ENCODE measurements around the gene FAM169A. TPM values are rescaled to one million over a fixed set of nuclear protein-coding genes. Genes with fewer than 3 reads are reported as not detected.
"Not testable (repeated sequence)": the region's sequence is repeated elsewhere in the genome, so short reads cannot be mapped to it uniquely, and the experiment has no call there.

Gene FAM169A
- polyA plus RNA-seq, 4 donors: 0.73 to 2.2 TPM; not detected in 2

DNA sequence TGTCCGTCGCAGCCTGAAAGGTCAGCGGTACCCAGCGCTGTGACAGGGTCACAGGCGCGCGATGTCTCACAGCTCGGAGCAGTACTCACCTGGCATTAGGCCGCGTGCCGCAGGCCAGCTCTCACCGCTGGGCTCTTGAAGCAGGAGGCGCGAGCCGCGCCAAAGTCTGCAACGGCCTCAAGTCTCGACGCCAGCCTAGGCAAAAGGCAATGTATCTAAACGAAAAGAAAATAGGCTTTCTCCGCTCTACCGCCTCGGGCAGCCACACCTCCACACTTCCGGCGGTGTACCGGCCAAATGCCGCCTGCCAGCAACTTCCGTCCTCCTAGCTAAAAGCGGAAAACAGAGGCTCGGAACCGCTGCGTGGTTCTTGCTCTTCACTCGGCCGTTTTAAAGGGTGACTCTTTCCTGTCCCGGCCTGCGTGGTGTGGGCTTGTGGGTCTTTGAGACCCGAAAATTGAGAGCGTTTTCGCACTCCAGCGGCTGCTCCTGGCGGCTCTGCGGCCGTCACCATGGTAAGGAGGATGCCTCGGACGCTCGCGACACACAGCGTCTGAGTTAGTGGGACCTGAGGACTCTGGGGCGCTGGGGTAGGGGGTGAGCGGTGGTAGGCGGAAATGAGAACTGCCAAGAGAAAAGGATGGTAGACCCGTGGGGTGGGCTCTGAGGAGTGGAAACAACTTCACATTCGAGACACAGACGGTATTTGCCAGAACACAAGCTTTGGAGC is 99.2 kb downstream of the FAM169A start, which contains the start of the genes GFM2 and NSA2:
GFM2 (minus strand) TSS at position 269 of the 730 bp plus-strand sequence. CDS start 3,375 bp downstream, outside the sequence.
NSA2 (plus strand) TSS at position 401 of the 730 bp plus-strand sequence; CDS start at position 513, 112 bp downstream.
- H3K4me1 ChIP-seq (ENCODE audit: control insufficient read depth in 3 of 3, insufficient read depth in 2 of 3, low read depth in 1 of 3, low read length in 2 of 3): peaks cover 4 to 16% (median 12%) of the 10 kb centered on the region in 3 donors
- FAIRE-seq (no peak), DNase-seq (peak; percentile 94 to 97)
- H3K9me3 ChIP-seq (ENCODE audit: control insufficient read depth in 2 of 2, insufficient read depth in 1 of 2, low read depth in 1 of 2, low read length in 1 of 2): no peaks in the 10 kb centered on the region
- H3K36me3 ChIP-seq (ENCODE audit: control insufficient read depth in 3 of 3, insufficient read depth in 2 of 3, low read depth in 1 of 3, low read length in 3 of 3): peaks cover 0 to 13% (median 2%) of the 10 kb centered on the region in 3 donors
- whole genome bisulfite sequencing, 3 donors: 0% methylated on average over 54 of the region's 54 CpGs
- peak within 1 kb of the TSS; percentile 22 to 93 (median 72) for H3K27ac ChIP-seq (ENCODE audit: low read depth in 1 of 3, low read length in 2 of 3)
- H3K4me3 ChIP-seq (ENCODE audit: low read depth in 1 of 3, low read length in 3 of 3): peak within 1 kb of the TSS; percentile 68 to 86 (median 78)
- H3K27me3 ChIP-seq (ENCODE audit: control insufficient read depth in 3 of 3, insufficient read depth in 3 of 3, low read length in 3 of 3): no peaks in the 10 kb centered on the region

- peak overlapping the region in 2 of 3 donors; percentile 58 to 93 for H3K27ac ChIP-seq (ENCODE audit: low read depth in 1 of 3, low read length in 2 of 3)
- FAIRE-seq: no peak
Measured at GRCh38 chr5:74766418-74766848, 99.8 kb downstream of the FAM169A start.

GRCh38 chr5:74765929-74766328 is 100.3 kb downstream of the FAM169A start:
- Histone ChIP-seq H3K4me1 (ENCODE audit: control insufficient read depth in 3 of 3, insufficient read depth in 2 of 3, low read depth in 1 of 3, low read length in 2 of 3) (peaks cover 4 to 16% (median 12%) of the 10 kb centered on the region in 3 donors), H3K27me3 (ENCODE audit: control insufficient read depth in 3 of 3, insufficient read depth in 3 of 3, low read length in 3 of 3) (no peaks in the 10 kb centered on the region), H3K27ac (ENCODE audit: low read depth in 1 of 3, low read length in 2 of 3) (no peak overlapping the region), H3K9me3 (ENCODE audit: control insufficient read depth in 2 of 2, insufficient read depth in 1 of 2, low read depth in 1 of 2, low read length in 1 of 2) (no peaks in the 10 kb centered on the region), H3K4me3 (ENCODE audit: low read depth in 1 of 3, low read length in 3 of 3) (peak overlapping the region; percentile 28 to 86 (median 68)), H3K36me3 (ENCODE audit: control insufficient read depth in 3 of 3, insufficient read depth in 2 of 3, low read depth in 1 of 3, low read length in 3 of 3) (peaks cover 0 to 6% (median 2%) of the 10 kb centered on the region in 3 donors)
- DNase-seq: no peak
- 59 to 76% (median 66%) methylated on average over 27 of the region's 27 CpGs for WGBS, 3 donors
- FAIRE-seq: no peak

More at GRCh38 chr5:74766418-74766848, 99.8 kb downstream of the FAM169A start:
- Histone ChIP-seq H3K9me3 (ENCODE audit: control insufficient read depth in 2 of 2, insufficient read depth in 1 of 2, low read depth in 1 of 2, low read length in 1 of 2) (no peaks in the 10 kb centered on the region), H3K36me3 (ENCODE audit: control insufficient read depth in 3 of 3, insufficient read depth in 2 of 3, low read depth in 1 of 3, low read length in 3 of 3) (peaks cover 0 to 10% (median 2%) of the 10 kb centered on the region in 3 donors), H3K27me3 (ENCODE audit: control insufficient read depth in 3 of 3, insufficient read depth in 3 of 3, low read length in 3 of 3) (no peaks in the 10 kb centered on the region), H3K4me1 (ENCODE audit: control insufficient read depth in 3 of 3, insufficient read depth in 2 of 3, low read depth in 1 of 3, low read length in 2 of 3) (peaks cover 4 to 16% (median 12%) of the 10 kb centered on the region in 3 donors), H3K4me3 (ENCODE audit: low read depth in 1 of 3, low read length in 3 of 3) (peak overlapping the region; percentile 68 to 86 (median 78))
- DNase-seq: peak; percentile 48 to 59
- WGBS, 3 donors: 0 to 1% (median 0%) methylated on average over 10 of the region's 10 CpGs

DNA sequence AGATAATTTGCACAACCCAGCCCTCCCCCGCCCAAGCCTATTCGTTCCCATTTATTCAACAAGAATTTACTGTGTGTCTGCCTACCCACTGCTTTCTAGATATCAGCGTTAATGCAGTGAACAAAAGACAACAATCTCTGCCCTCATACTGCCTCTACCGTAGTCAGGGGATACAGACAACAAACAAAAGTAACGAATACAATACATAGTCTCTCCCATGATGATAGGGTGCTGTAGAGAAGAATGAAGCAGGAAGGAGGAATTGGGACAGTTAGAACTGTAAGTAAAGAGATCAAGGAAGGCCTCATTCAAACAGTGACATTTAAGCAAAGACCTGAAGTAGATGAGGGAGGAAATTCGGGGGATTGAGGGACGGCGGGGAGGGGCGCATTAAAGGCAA is 101.0 kb downstream of the FAM169A start:
- FAIRE-seq (no peak), DNase-seq (peak; percentile 30 to 40)
- no peak overlapping the region for H3K4me3 ChIP-seq (ENCODE audit: low read depth in 1 of 3, low read length in 3 of 3)
- WGBS, 3 donors: 47 to 69% (median 65%) methylated on average over 9 of the region's 9 CpGs
- H3K27ac ChIP-seq (ENCODE audit: low read depth in 1 of 3, low read length in 2 of 3): no peak overlapping the region
- H3K4me1 ChIP-seq (ENCODE audit: control insufficient read depth in 3 of 3, insufficient read depth in 2 of 3, low read depth in 1 of 3, low read length in 2 of 3): peaks cover 4 to 16% (median 12%) of the 10 kb centered on the region in 3 donors
- no peaks in the 10 kb centered on the region for H3K27me3 ChIP-seq (ENCODE audit: control insufficient read depth in 3 of 3, insufficient read depth in 3 of 3, low read length in 3 of 3)
- H3K9me3 ChIP-seq (ENCODE audit: control insufficient read depth in 2 of 2, insufficient read depth in 1 of 2, low read depth in 1 of 2, low read length in 1 of 2): no peaks in the 10 kb centered on the region
- H3K36me3 ChIP-seq (ENCODE audit: control insufficient read depth in 3 of 3, insufficient read depth in 2 of 3, low read depth in 1 of 3, low read length in 3 of 3): peaks cover 0 to 4% (median 2%) of the 10 kb centered on the region in 3 donors

DNA sequence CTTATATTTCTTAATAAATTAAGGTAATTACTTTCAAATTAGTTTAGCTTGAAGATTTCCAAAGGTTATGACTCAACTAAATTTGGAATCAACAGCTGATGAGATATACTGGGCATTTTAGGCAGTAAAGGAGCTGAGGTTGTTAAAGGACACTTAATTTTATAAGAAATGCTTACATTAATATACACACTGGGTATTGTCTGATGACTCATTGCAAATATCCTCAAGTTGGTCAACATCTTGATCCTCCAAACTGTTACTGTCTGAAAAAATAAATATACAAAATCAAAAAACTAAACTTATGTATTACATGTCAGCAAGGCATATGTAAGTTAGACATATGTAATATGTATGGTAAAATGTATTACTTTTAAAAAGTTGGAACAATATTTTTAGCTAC is 102.7 kb downstream of the FAM169A start:
- no peak overlapping the region for H3K4me3 ChIP-seq (ENCODE audit: low read depth in 1 of 3, low read length in 3 of 3)
- no peak for DNase-seq

GRCh38 chr5:74762599-74762998 is 103.6 kb downstream of the FAM169A start:
- H3K36me3 ChIP-seq (ENCODE audit: control insufficient read depth in 3 of 3, insufficient read depth in 2 of 3, low read depth in 1 of 3, low read length in 3 of 3): peaks cover under 1 to 4% (median 4%) of the 10 kb centered on the region in 3 donors
- 77 to 95% (median 93%) methylated on average over 2 of the region's 2 CpGs for WGBS, 3 donors
- no peak for FAIRE-seq
- no peaks in the 10 kb centered on the region for H3K9me3 ChIP-seq (ENCODE audit: control insufficient read depth in 2 of 2, insufficient read depth in 1 of 2, low read depth in 1 of 2, low read length in 1 of 2)
- no peak for DNase-seq
- no peak overlapping the region for H3K27ac ChIP-seq (ENCODE audit: low read depth in 1 of 3, low read length in 2 of 3)
- peaks cover 0 to 9% (median 9%) of the 10 kb centered on the region in 3 donors for H3K4me1 ChIP-seq (ENCODE audit: control insufficient read depth in 3 of 3, insufficient read depth in 2 of 3, low read depth in 1 of 3, low read length in 2 of 3)
- H3K27me3 ChIP-seq (ENCODE audit: control insufficient read depth in 3 of 3, insufficient read depth in 3 of 3, low read length in 3 of 3): no peaks in the 10 kb centered on the region
- H3K4me3 ChIP-seq (ENCODE audit: low read depth in 1 of 3, low read length in 3 of 3): no peak overlapping the region

More for the DNA sequence above, 102.7 kb downstream of the FAM169A start:
- peak; percentile 10 for FAIRE-seq
- no peaks in the 10 kb centered on the region for H3K9me3 ChIP-seq (ENCODE audit: control insufficient read depth in 2 of 2, insufficient read depth in 1 of 2, low read depth in 1 of 2, low read length in 1 of 2)
- no peaks in the 10 kb centered on the region for H3K27me3 ChIP-seq (ENCODE audit: control insufficient read depth in 3 of 3, insufficient read depth in 3 of 3, low read length in 3 of 3)
- H3K27ac ChIP-seq (ENCODE audit: low read depth in 1 of 3, low read length in 2 of 3): no peak overlapping the region
- peaks cover 4 to 16% (median 12%) of the 10 kb centered on the region in 3 donors for H3K4me1 ChIP-seq (ENCODE audit: control insufficient read depth in 3 of 3, insufficient read depth in 2 of 3, low read depth in 1 of 3, low read length in 2 of 3)
- peaks cover 0 to under 1% (median 0%) of the 10 kb centered on the region in 3 donors for H3K36me3 ChIP-seq (ENCODE audit: control insufficient read depth in 3 of 3, insufficient read depth in 2 of 3, low read depth in 1 of 3, low read length in 3 of 3)

- Histone ChIP-seq H3K9me3 (ENCODE audit: control insufficient read depth in 2 of 2, insufficient read depth in 1 of 2, low read depth in 1 of 2, low read length in 1 of 2) (peaks cover 0 to 4% of the 10 kb centered on the region in 2 donors), H3K27ac (ENCODE audit: low read depth in 1 of 3, low read length in 2 of 3) (no peak overlapping the region), H3K4me1 (ENCODE audit: control insufficient read depth in 3 of 3, insufficient read depth in 2 of 3, low read depth in 1 of 3, low read length in 2 of 3) (peaks cover 0 to 9% (median 9%) of the 10 kb centered on the region in 3 donors), H3K36me3 (ENCODE audit: control insufficient read depth in 3 of 3, insufficient read depth in 2 of 3, low read depth in 1 of 3, low read length in 3 of 3) (peaks cover 3 to 8% (median 6%) of the 10 kb centered on the region in 3 donors), H3K27me3 (ENCODE audit: control insufficient read depth in 3 of 3, insufficient read depth in 3 of 3, low read length in 3 of 3) (no peaks in the 10 kb centered on the region), H3K4me3 (ENCODE audit: low read depth in 1 of 3, low read length in 3 of 3) (no peak overlapping the region)
- FAIRE-seq (no peak), DNase-seq (no peak)
- WGBS, 3 donors: 76 to 82% (median 80%) methylated on average over 1 of the region's 1 CpG
Measured at GRCh38 chr5:74761241-74761640, 104.9 kb downstream of the FAM169A start.

- H3K27ac ChIP-seq (ENCODE audit: low read depth in 1 of 3, low read length in 2 of 3); H3K27me3 ChIP-seq (ENCODE audit: control insufficient read depth in 3 of 3, insufficient read depth in 3 of 3, low read length in 3 of 3); DNase-seq; FAIRE-seq; H3K4me1 ChIP-seq (ENCODE audit: control insufficient read depth in 3 of 3, insufficient read depth in 2 of 3, low read depth in 1 of 3, low read length in 2 of 3); H3K4me3 ChIP-seq (ENCODE audit: low read depth in 1 of 3, low read length in 3 of 3); H3K9me3 ChIP-seq (ENCODE audit: control insufficient read depth in 2 of 2, insufficient read depth in 1 of 2, low read depth in 1 of 2, low read length in 1 of 2): not testable (repeated sequence)
- H3K36me3 ChIP-seq (ENCODE audit: control insufficient read depth in 3 of 3, insufficient read depth in 2 of 3, low read depth in 1 of 3, low read length in 3 of 3): peaks cover 2 to 16% (median 16%) of the 10 kb centered on the region in 3 donors
- WGBS, 3 donors: 96 to 99% (median 98%) methylated on average over 4 of the region's 4 CpGs
Measured at GRCh38 chr5:74748742-74749141, 117.4 kb downstream of the FAM169A start.
